ENCODE results near the gene N4BP2. TPM values are rescaled to one million over a fixed set of nuclear protein-coding genes. Genes with fewer than 3 reads are reported as not detected.

The N4BP2 gene
- total RNA-seq, 1 donor from 2014 or later: 31.5 TPM

- intact Hi-C loops (cut with micrococcal nuclease): loop anchor here (1.0 to 2.0 kb wide), 9 partner anchors 44 to 693 kb away; no protein-coding TSS in a partner anchor
Measured at GRCh38 chr4:40149960-40150385, 93.3 kb downstream of the N4BP2 start.

GRCh38 chr4:40150932-40151331 is 94.3 kb downstream of the N4BP2 start:
- intact Hi-C loops (cut with micrococcal nuclease): loop anchor here (1.0 to 2.0 kb wide), 9 partner anchors 43 to 692 kb away; no protein-coding TSS in a partner anchor

GRCh38 chr4:40152637-40153036 is 96.0 kb downstream of the N4BP2 start:
- intact Hi-C loops (cut with micrococcal nuclease): no loop called here

GRCh38 chr4:40157436-40157835 is 100.8 kb downstream of the N4BP2 start:
- intact Hi-C loops (cut with micrococcal nuclease): no loop called here

GRCh38 chr4:40160258-40160657 is 103.6 kb downstream of the N4BP2 start:
- intact Hi-C loops (cut with micrococcal nuclease): no loop called here

- intact Hi-C loops (cut with micrococcal nuclease): no loop called here
Measured at GRCh38 chr4:40164459-40164858, 107.8 kb downstream of the N4BP2 start.

GRCh38 chr4:40165916-40166315 is 109.3 kb downstream of the N4BP2 start:
- intact Hi-C loops (cut with micrococcal nuclease): no loop called here

GRCh38 chr4:40168070-40168469 is 111.4 kb downstream of the N4BP2 start:
- intact Hi-C loops (cut with micrococcal nuclease): no loop called here

GRCh38 chr4:40170588-40170987 is 113.9 kb downstream of the N4BP2 start:
- intact Hi-C loops (cut with micrococcal nuclease): no loop called here

GRCh38 chr4:40173470-40173875 is 116.8 kb downstream of the N4BP2 start:
- intact Hi-C loops (cut with micrococcal nuclease): loop anchor here (2.0 kb wide), 1 partner anchor 17 kb away; no protein-coding TSS in a partner anchor

GRCh38 chr4:40176602-40177001 is 120.0 kb downstream of the N4BP2 start:
- intact Hi-C loops (cut with micrococcal nuclease): no loop called here

- intact Hi-C loops (cut with micrococcal nuclease): no loop called here
Measured at GRCh38 chr4:40177591-40177990, 120.9 kb downstream of the N4BP2 start.

GRCh38 chr4:40178672-40179071 is 122.0 kb downstream of the N4BP2 start:
- intact Hi-C loops (cut with micrococcal nuclease): no loop called here

GRCh38 chr4:40179360-40179759 is 122.7 kb downstream of the N4BP2 start:
- intact Hi-C loops (cut with micrococcal nuclease): no loop called here

- intact Hi-C loops (cut with micrococcal nuclease): no loop called here
Measured at GRCh38 chr4:40180356-40180755, 123.7 kb downstream of the N4BP2 start.

GRCh38 chr4:40182001-40182400 is 125.4 kb downstream of the N4BP2 start:
- intact Hi-C loops (cut with micrococcal nuclease): no loop called here

- intact Hi-C loops (cut with micrococcal nuclease): no loop called here
Measured at GRCh38 chr4:40182954-40183353, 126.3 kb downstream of the N4BP2 start.

GRCh38 chr4:40183615-40184411 is 127.2 kb downstream of the N4BP2 start:
- intact Hi-C loops (cut with micrococcal nuclease): loop anchor here (1.0 kb wide), 1 partner anchor 9 kb away; no protein-coding TSS in a partner anchor

- intact Hi-C loops (cut with micrococcal nuclease): no loop called here
Measured at GRCh38 chr4:40185830-40186664, 129.4 kb downstream of the N4BP2 start.

- intact Hi-C loops (cut with micrococcal nuclease): no loop called here
Measured at GRCh38 chr4:40186665-40187014, 130.0 kb downstream of the N4BP2 start.

- intact Hi-C loops (cut with micrococcal nuclease): no loop called here
Measured at GRCh38 chr4:40187386-40187906, 130.8 kb downstream of the N4BP2 start.

GRCh38 chr4:40190019-40190418 is 133.4 kb downstream of the N4BP2 start:
- intact Hi-C loops (cut with micrococcal nuclease): loop anchor here (2.0 to 10.0 kb wide), 5 partner anchors 15 to 1145 kb away; no protein-coding TSS in a partner anchor

Data from T-helper 1 cell treated with Interleukin-12 subunit alpha and Interleukin-12 subunit beta and Interleukin-4 antibody, amounts not matched to agents 30 ng/mL and 1 ng/mL, for 36 hours (primary cell).